Duodenal mucosa (tissue), 2 donors: ENCODE measurements around the gene KIAA0825.
"Not testable (repeated sequence)": the region's sequence is repeated elsewhere in the genome, so short reads cannot be mapped to it uniquely, and the experiment has no call there.

ENCODE experiments used
- H3K27ac ChIP-seq: one replicate; pipeline ENCODE4 v1.7.0; 2013; ENCODE audit warnings: low read depth, low read length
- H3K27me3 ChIP-seq, 2 donors: one replicate each; pipeline ENCODE4 v1.7.0; 2013; ENCODE audit warnings: low read length in 2 of 2, control low read depth in 1 of 2; ENCODE audit not compliant: insufficient read depth in 2 of 2, control insufficient read depth in 1 of 2
- H3K36me3 ChIP-seq, 2 donors: one replicate each; pipeline ENCODE4 v1.7.0; 2013; ENCODE audit warnings: low read length in 2 of 2, control low read depth in 1 of 2; ENCODE audit not compliant: insufficient read depth in 2 of 2, control insufficient read depth in 1 of 2
- H3K4me1 ChIP-seq, 2 donors: one replicate each; pipeline ENCODE4 v1.7.0; 2013; ENCODE audit warnings: low read length in 2 of 2, control low read depth in 1 of 2; ENCODE audit not compliant: insufficient read depth in 2 of 2, control insufficient read depth in 1 of 2
- H3K4me3 ChIP-seq, 2 donors: one replicate each; pipeline ENCODE4 v1.7.0; 2013; ENCODE audit warnings: low read length in 2 of 2, low read depth in 1 of 2
- H3K9ac ChIP-seq, 2 donors: one replicate each; pipeline ENCODE4 v1.7.0; 2013; ENCODE audit warnings: low read length in 2 of 2, low read depth in 1 of 2
- H3K9me3 ChIP-seq, 2 donors: one replicate each; pipeline ENCODE4 v1.7.0; 2013; ENCODE audit warnings: low read length in 2 of 2, control low read depth in 1 of 2; ENCODE audit not compliant: control insufficient read depth in 1 of 2

Gene KIAA0825

DNA sequence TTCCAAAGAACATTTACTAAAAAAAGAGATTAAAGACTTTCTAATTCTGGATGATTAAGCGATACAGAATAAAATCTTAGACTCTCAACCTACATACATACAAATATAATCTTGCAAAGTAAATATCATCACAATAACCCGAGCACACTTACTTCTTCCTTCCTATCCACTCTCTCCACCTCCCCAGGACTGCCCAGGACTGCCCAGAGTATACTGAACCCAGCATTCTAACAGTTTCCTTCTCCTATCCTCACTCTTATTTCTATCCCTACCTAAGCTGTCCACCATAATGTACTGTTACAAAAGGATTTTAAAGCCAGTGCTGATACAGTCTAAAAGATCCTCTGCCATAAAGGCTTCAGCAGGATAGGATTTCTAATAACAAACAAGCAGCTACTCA, 463.7 kb downstream of the KIAA0825 start:
- Histone ChIP-seq H3K4me3 (no peak overlapping the region), H3K36me3 (no peaks in the 10 kb centered on the region), H3K27me3 (no peaks in the 10 kb centered on the region), H3K9ac (no peak overlapping the region), H3K9me3 (no peaks in the 10 kb centered on the region), H3K27ac (no peak overlapping the region), H3K4me1 (no peaks in the 10 kb centered on the region)

DNA sequence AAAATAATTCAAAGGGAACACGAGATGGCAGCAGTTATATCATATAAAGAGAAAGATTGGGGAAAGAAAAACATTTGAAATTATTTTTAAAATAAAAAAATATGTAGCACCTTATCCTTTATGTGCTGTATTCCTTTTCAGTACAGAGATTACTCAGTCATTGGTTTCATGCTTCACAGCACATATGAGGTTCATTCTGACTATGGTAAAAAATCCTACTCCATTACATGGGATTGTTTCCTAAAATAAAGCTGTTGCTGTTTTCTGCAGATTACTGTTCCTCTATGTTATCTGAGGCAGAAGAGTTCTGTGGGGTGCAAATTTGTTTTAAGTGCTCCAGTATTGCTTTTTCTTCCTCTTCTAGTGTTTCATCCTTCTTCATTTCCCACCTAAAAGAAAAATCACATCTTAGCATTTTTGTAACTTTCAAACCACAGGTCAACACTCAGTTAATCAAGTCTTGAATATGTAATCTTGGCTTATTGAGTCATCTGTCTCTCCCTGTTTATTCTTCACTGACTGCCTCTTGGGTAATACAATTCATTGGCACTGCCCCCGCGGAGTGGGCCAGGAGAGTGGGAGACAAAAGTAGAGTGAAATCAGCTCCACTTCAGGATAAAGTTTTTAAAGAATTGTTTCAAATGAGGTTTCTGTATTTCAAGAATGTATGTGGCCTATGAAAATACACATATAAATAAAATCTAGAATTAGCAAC, 464.5 kb downstream of the KIAA0825 start:
- no peaks in the 10 kb centered on the region for H3K36me3 ChIP-seq
- no peak overlapping the region for H3K9ac ChIP-seq
- no peak overlapping the region for H3K27ac ChIP-seq
- H3K27me3 ChIP-seq: no peaks in the 10 kb centered on the region
- H3K9me3 ChIP-seq: no peaks in the 10 kb centered on the region
- H3K4me1 ChIP-seq: no peaks in the 10 kb centered on the region
- H3K4me3 ChIP-seq: no peak overlapping the region

DNA sequence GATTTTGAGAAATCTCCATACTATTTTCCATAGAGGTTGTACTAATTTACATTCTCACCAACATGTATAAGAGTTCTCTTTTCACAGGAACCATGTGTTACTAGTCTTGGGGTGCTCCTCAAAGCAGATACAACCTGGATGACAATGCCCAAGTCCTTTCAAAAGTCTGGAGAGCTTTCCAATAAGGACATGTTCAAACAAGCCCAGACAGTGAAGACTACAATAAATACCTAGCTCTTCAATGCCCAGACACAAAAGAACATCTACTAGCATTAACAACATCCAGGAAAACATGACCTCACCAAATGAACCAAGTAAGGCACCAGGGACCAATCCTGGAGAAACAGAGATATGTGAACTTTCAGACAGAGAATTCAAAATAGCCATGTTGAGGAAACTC, 474.8 kb downstream of the KIAA0825 start:
- H3K4me3 ChIP-seq, H3K27ac ChIP-seq, H3K27me3 ChIP-seq, H3K9ac ChIP-seq, H3K9me3 ChIP-seq, H3K4me1 ChIP-seq, H3K36me3 ChIP-seq: not testable (repeated sequence)

DNA sequence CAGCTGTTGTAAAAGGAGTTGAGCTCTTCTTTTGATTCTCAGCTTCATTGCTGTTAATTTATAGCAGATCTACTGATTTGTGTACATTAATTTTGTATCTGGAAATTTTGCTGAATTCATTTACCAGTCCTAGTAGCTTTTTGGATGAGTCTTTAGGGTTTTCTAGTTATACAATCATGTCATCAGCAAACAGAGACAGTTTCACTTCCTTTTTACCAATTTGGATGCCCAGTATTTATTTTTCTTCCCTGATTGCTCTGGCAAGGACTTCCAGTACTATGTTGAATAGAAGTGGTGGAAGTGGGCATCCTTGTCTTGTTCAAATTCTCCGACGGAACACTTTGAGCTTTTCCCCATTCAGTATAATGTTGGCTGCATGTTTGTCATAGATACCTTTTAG, 478.1 kb downstream of the KIAA0825 start:
- peaks cover 0 to 6% of the 10 kb centered on the region in 2 donors for H3K9me3 ChIP-seq
- no peak overlapping the region for H3K9ac ChIP-seq
- H3K27me3 ChIP-seq: no peaks in the 10 kb centered on the region
- H3K4me1 ChIP-seq: no peaks in the 10 kb centered on the region
- no peak overlapping the region for H3K4me3 ChIP-seq
- no peaks in the 10 kb centered on the region for H3K36me3 ChIP-seq
- H3K27ac ChIP-seq: no peak overlapping the region

DNA sequence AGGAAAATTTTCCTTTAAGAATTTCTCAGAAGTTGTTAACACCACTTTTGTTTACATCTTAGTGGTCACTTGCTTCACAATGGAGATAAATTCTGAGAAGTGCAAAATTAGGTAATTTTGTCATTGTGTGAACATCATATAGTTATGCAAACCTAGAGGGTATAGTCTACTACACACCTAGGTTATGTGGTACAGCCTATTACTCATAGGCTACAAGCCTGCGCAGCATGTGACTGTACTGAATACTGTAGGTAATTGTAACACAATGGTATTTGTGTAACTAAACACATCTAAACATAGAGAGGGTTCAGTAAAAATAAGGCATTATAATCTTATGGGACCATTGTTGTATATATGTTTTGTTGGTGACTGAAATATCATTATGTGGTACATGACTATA, 488.3 kb downstream of the KIAA0825 start:
- H3K4me1 ChIP-seq: no peaks in the 10 kb centered on the region
- H3K27ac ChIP-seq: no peak overlapping the region
- no peak overlapping the region for H3K4me3 ChIP-seq
- no peaks in the 10 kb centered on the region for H3K9me3 ChIP-seq
- no peak overlapping the region for H3K9ac ChIP-seq
- H3K36me3 ChIP-seq: no peaks in the 10 kb centered on the region
- H3K27me3 ChIP-seq: no peaks in the 10 kb centered on the region

DNA sequence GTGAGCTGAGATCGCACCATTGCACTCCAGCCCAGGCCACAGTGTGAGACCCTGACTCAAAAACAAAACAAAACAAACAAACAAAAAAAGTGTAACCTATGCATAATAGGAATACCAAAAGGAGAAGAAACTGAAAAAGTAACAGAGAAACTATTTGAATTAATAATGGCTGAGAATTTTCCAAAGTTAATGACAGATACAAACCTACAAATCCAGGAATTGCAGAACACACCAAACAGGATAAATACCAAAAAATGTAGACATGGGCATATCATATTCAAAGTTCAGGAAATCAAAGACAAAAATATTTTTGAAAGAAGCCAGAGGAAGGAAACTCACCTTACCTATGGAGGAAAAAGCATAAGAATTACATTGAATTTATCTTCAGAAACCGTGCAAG, 493.3 kb downstream of the KIAA0825 start:
- Histone ChIP-seq H3K4me1 (no peaks in the 10 kb centered on the region), H3K27me3 (no peaks in the 10 kb centered on the region), H3K27ac (no peak overlapping the region), H3K9me3 (no peaks in the 10 kb centered on the region), H3K4me3 (no peak overlapping the region), H3K36me3 (no peaks in the 10 kb centered on the region), H3K9ac (no peak overlapping the region)

DNA sequence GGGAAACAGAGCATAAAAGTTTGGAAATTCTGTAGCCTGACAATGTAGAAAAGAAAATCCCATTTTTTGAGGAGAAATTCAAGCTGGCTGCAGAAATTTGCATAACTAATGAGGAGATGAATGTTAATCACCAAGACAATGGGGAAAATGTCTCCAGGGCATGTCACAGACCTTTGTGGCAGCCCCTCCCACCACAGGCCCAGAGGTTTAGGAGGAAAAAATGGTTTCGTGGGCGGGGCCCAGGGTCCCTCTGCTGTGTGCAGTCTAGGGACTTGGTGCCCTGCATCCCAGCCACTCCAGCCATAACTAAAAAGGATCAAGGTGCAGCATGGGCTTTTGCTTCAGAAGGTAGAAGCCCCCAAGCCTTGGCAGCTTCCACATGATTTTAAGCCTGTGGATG, 502.1 kb downstream of the KIAA0825 start:
- H3K36me3 ChIP-seq, H3K27me3 ChIP-seq, H3K4me1 ChIP-seq, H3K27ac ChIP-seq, H3K4me3 ChIP-seq, H3K9me3 ChIP-seq, H3K9ac ChIP-seq: not testable (repeated sequence)

DNA sequence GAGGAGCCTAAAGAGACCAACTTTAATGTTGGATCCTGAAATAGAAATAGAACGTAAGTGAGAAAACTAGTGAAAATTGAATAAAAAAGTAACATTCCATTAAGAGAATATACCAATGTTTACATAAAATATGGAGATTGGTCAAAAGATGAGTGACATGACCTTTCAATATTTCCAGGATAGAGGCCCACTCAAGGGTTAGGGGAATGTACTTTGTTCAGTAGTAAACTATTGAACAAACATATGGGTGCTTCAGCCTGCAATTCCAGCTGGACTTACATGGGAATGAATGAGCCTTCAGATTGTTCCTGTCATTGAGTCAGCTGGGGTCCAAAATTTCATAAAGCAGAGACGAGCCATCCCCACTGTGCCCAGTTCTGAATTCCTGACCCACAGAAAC, 505.3 kb downstream of the KIAA0825 start:
- Histone ChIP-seq H3K9me3 (peaks cover 5% of the 10 kb centered on the region in 2 donors), H3K27me3 (no peaks in the 10 kb centered on the region), H3K9ac (no peak overlapping the region), H3K4me1 (peaks cover 7% of the 10 kb centered on the region in 2 donors), H3K36me3 (no peaks in the 10 kb centered on the region), H3K4me3 (no peak overlapping the region), H3K27ac (no peak overlapping the region)

DNA sequence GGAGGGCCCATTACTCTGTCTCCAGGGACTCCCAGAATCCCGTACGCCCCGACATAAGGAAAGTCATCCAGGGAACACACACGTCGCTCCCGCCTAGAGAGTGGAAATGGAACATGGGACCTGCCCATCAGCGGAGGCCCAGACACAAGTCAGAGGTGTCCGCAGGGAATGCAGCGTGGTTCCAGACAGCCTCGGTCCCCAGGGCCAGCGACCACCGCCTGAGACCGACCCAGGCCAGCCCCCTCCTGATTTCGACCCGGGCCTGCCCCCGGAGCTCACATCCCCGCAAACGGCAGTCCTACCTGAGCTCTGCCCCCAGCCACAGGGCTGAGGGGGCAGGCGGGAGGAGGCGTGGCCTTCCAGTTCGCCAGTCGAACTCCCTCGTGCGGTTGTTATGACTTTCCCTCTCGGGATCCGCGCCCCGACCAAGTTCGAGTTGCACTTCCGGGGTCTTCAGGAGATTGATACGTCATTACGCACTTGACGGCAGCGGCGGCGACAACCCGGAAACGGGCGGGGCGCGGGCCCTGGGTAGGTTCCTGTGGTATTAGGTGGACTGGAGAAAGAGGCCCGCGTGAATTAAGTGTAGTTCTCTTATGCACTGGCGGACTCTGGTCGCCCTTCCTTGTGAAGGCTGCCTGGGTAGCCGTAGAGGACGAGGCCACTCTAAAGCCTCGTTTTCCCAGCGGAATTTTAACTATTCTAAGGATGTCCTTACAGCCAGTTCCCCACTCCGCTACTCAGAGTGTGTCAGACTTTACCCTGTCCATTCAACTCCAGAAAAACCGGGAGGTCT, 507.0 kb downstream of the KIAA0825 start:
- Histone ChIP-seq H3K27ac (peak overlapping the region; percentile 76), H3K36me3 (no peaks in the 10 kb centered on the region), H3K9me3 (peaks cover 0 to under 1% of the 10 kb centered on the region in 2 donors), H3K27me3 (no peaks in the 10 kb centered on the region), H3K9ac (peak overlapping the region; percentile 94 to 96), H3K4me3 (peak overlapping the region; percentile 95 to 99), H3K4me1 (peaks cover 7% of the 10 kb centered on the region in 2 donors)

DNA sequence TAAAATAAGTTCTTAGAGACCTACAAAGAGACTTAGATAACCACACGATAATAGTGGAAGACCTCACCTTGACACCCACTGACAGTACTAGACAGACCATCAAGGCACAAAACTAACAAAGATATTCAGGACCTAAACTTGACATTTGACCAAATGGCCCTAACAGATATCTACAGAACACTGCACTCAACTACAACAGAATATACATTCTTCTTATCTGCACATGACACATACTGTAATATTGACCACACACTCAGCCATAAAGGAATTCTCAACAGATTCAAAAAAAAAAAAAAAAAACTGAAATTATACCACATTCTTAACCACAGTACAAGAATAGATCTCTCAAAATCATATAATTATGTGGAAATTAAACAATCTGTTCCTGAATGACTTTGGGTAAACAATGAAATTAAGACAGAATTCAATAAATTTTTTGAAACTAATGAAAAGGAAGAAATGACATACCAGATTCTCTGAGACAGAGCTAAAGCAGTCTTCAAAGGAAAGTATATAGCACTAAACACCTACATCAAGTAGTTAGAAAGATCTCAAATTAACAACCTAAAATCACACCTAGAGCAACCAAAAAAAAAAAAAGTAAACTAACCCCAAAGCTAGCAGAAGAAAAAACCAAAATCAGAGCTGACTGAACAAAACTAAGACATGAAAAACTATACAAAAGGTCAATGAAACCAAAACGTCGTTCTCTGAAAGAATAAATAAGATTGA, 514.7 kb downstream of the KIAA0825 start:
- Histone ChIP-seq H3K4me1 (no peaks in the 10 kb centered on the region), H3K27me3 (no peaks in the 10 kb centered on the region), H3K4me3 (no peak overlapping the region), H3K27ac (no peak overlapping the region), H3K36me3 (no peaks in the 10 kb centered on the region), H3K9ac (no peak overlapping the region), H3K9me3 (peaks cover 0 to 10% of the 10 kb centered on the region in 2 donors)
